ENCODE data around the gene RRP1B. TPM values are rescaled to one million over a fixed set of nuclear protein-coding genes. Genes with fewer than 3 reads are reported as not detected.
"Not testable (repeated sequence)": the region's sequence is repeated elsewhere in the genome, so short reads cannot be mapped to it uniquely, and the experiment has no call there.

RRP1B gene
- total and polyA plus RNA-seq, 2 donors (not counting 1 experiment from before 2014, with no cell fraction given), result 11.7 to 20.3 TPM

DNA sequence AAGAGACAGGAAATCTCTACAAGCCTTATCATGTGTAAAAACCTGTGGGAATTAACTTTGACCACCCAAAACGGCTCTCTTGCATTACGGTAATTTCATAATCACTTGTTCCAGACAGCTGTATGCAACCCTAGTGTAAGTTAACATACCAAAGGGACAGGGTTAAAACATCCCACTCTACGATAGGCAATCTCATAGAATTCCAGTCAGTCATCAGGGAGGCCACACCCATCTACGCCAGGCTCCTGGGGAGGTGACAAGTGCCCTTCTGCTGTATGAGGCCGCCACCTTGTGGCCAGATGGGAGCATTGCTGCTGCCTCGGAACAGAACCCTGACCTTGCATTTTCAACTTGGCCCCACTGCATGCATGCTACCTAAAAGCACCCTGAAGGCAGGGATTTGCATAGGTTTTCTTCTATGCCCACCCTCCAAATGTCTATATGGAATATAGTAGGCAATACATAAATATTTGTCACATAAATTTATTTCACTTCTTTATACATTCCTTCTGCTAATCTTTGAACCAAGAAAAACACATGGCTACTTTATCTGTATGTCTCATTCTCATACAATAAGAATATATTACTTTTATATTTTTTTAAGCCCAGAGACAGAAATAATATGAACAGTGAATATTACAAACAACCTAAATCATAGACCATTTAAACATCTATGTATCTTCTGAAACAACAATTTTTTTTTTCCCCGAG lies 12.7 kb upstream of the RRP1B start:
- no peaks in the 10 kb centered on the region for H3K27me3 ChIP-seq (ENCODE audit: control insufficient read depth, insufficient read depth, low read length)
- peaks cover 8% of the 10 kb centered on the region for H3K4me1 ChIP-seq (ENCODE audit: control insufficient read depth, extremely low read depth, insufficient read depth, low read length)
- DNase-seq (ENCODE audit: low read depth in 2 of 2), result peak; percentile 86 to 95
- H3K4me3 ChIP-seq (replicated peaks in 1 of 4; ENCODE audit: control extremely low read depth in 1 of 4, insufficient read depth in 1 of 4, low read depth in 3 of 4, low read length in 4 of 4), result no peak overlapping the region
- H4K20me1 ChIP-seq (ENCODE audit: control insufficient read depth, extremely low read depth, insufficient read depth, low read length), result no peaks in the 10 kb centered on the region
- no peak for TF ChIP-seq EZH2 (IDR thresholded peaks at IDR 0.05; ENCODE audit: low read length, missing control alignments)
- TF ChIP-seq, protein P1, sequence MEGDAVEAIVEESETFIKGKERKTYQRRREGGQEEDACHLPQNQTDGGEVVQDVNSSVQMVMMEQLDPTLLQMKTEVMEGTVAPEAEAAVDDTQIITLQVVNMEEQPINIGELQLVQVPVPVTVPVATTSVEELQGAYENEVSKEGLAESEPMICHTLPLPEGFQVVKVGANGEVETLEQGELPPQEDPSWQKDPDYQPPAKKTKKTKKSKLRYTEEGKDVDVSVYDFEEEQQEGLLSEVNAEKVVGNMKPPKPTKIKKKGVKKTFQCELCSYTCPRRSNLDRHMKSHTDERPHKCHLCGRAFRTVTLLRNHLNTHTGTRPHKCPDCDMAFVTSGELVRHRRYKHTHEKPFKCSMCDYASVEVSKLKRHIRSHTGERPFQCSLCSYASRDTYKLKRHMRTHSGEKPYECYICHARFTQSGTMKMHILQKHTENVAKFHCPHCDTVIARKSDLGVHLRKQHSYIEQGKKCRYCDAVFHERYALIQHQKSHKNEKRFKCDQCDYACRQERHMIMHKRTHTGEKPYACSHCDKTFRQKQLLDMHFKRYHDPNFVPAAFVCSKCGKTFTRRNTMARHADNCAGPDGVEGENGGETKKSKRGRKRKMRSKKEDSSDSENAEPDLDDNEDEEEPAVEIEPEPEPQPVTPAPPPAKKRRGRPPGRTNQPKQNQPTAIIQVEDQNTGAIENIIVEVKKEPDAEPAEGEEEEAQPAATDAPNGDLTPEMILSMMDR (conservative IDR thresholded peaks at IDR 0.05 in 1 of 2, IDR thresholded peaks at IDR 0.05 in 1 of 2; ENCODE audit: low read depth in 1 of 2, low read length in 2 of 2), result peak; percentile 99 to 100
- H3K9me3 ChIP-seq (ENCODE audit: control insufficient read depth, insufficient read depth, low read depth, low read length), result no peaks in the 10 kb centered on the region
- no peaks in the 10 kb centered on the region for H3K36me3 ChIP-seq (ENCODE audit: control insufficient read depth, insufficient read depth, low read length)
- H3K9ac ChIP-seq (ENCODE audit: insufficient read depth, low read length), result no peak overlapping the region
- H3K4me2 ChIP-seq (ENCODE audit: extremely low read depth, insufficient read depth, low read length), result peak overlapping the region; percentile 68
- no peak overlapping the region for H3K27ac ChIP-seq (ENCODE audit: insufficient read depth, low read length)
- no peaks in the 10 kb centered on the region for H3K79me2 ChIP-seq (ENCODE audit: control insufficient read depth, insufficient read depth, low read length)
- H2AFZ ChIP-seq (ENCODE audit: low read length), result no peak overlapping the region

DNA sequence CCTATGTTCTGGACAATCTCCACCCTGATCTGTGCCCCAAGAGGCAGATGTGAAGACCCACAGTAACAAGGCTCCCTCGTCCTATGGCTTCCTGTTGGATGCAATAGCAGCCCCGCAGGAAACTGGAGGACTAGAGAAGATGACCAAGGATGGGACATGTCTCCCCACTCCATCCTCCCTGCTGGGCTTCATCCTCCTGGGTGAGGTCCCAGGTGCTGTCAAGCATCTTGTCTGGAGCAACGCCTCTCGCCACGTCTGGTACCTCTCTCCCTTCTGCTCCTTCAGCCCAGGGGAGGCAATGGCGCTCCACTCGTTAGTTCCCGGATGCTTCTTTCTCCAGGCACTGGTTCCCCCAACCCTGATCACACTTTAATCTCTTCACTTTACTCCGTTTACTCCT lies 11.2 kb upstream of the RRP1B start:
- Histone ChIP-seq H3K79me2 (ENCODE audit: control insufficient read depth, insufficient read depth, low read length) (no peaks in the 10 kb centered on the region), H2AFZ (ENCODE audit: low read length) (no peak overlapping the region), H4K20me1 (ENCODE audit: control insufficient read depth, extremely low read depth, insufficient read depth, low read length) (no peaks in the 10 kb centered on the region), H3K27ac (ENCODE audit: insufficient read depth, low read length) (no peak overlapping the region), H3K36me3 (ENCODE audit: control insufficient read depth, insufficient read depth, low read length) (no peaks in the 10 kb centered on the region), H3K4me1 (ENCODE audit: control insufficient read depth, extremely low read depth, insufficient read depth, low read length) (peaks cover 8% of the 10 kb centered on the region), H3K4me2 (ENCODE audit: extremely low read depth, insufficient read depth, low read length) (no peak overlapping the region), H3K27me3 (ENCODE audit: control insufficient read depth, insufficient read depth, low read length) (no peaks in the 10 kb centered on the region), H3K9ac (ENCODE audit: insufficient read depth, low read length) (no peak overlapping the region), H3K9me3 (ENCODE audit: control insufficient read depth, insufficient read depth, low read depth, low read length) (no peaks in the 10 kb centered on the region), H3K4me3 (replicated peaks in 1 of 4; ENCODE audit: control extremely low read depth in 1 of 4, insufficient read depth in 1 of 4, low read depth in 3 of 4, low read length in 4 of 4) (no peak overlapping the region)
- DNase-seq (ENCODE audit: low read depth in 2 of 2), result no peak
- no peak for TF ChIP-seq EZH2 (IDR thresholded peaks at IDR 0.05; ENCODE audit: low read length, missing control alignments)
- TF ChIP-seq, protein P1 (conservative IDR thresholded peaks at IDR 0.05 in 1 of 2, IDR thresholded peaks at IDR 0.05 in 1 of 2; ENCODE audit: low read depth in 1 of 2, low read length in 2 of 2), result no peak

DNA sequence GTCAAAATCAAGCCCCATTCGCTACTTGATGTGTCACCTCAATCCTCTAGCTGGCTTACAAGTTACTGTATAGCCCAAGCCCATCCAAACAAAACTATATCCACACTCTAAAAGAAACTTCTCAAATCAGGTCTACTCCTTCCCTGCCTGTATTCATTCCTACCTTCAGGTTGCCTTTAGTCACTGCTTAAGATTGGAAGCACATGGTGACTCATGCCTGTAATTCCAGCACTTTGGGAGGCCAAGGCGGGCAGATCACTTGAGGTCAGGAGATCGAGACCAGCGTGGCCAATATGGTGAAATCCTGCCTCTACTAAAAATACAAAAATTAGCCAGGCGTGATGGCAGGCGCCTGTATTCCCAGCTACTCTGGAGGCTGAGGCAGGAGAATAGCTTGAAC lies 7.4 kb upstream of the RRP1B start:
- H3K9me3 ChIP-seq (ENCODE audit: control insufficient read depth, insufficient read depth, low read depth, low read length); H3K4me1 ChIP-seq (ENCODE audit: control insufficient read depth, extremely low read depth, insufficient read depth, low read length); H3K4me2 ChIP-seq (ENCODE audit: extremely low read depth, insufficient read depth, low read length); DNase-seq (ENCODE audit: low read depth in 2 of 2); H3K9ac ChIP-seq (ENCODE audit: insufficient read depth, low read length); H4K20me1 ChIP-seq (ENCODE audit: control insufficient read depth, extremely low read depth, insufficient read depth, low read length); H3K27ac ChIP-seq (ENCODE audit: insufficient read depth, low read length); H2AFZ ChIP-seq (ENCODE audit: low read length); H3K4me3 ChIP-seq (replicated peaks in 1 of 4; ENCODE audit: control extremely low read depth in 1 of 4, insufficient read depth in 1 of 4, low read depth in 3 of 4, low read length in 4 of 4); H3K36me3 ChIP-seq (ENCODE audit: control insufficient read depth, insufficient read depth, low read length); H3K27me3 ChIP-seq (ENCODE audit: control insufficient read depth, insufficient read depth, low read length); H3K79me2 ChIP-seq (ENCODE audit: control insufficient read depth, insufficient read depth, low read length): not testable (repeated sequence)
